ENCODE results near the gene COG7. TPM values are rescaled to one million over a fixed set of nuclear protein-coding genes. Genes with fewer than 3 reads are reported as not detected.
A peak's percentile ranks its signal among the peaks of the same experiment; 100 is the strongest.

Gene COG7
- total and polyA plus RNA-seq, 9 donors, result 13.8 to 21.5 (median 19.0) TPM

GRCh38 chr16:23432176-23433128 is 20.5 kb downstream of the COG7 start:
- Histone ChIP-seq H3K27me3 (no peaks in the 10 kb centered on the region), H3K27ac (no peak overlapping the region), H3K36me3 (no peaks in the 10 kb centered on the region), H3K4me3 (no peak overlapping the region), H3K4me1 (ENCODE audit: insufficient read depth) (no peaks in the 10 kb centered on the region), H3K9me3 (no peaks in the 10 kb centered on the region)
- TF ChIP-seq EP300 (IDR thresholded peaks at IDR 0.05), result no peak
- TF ChIP-seq, protein P1, sequence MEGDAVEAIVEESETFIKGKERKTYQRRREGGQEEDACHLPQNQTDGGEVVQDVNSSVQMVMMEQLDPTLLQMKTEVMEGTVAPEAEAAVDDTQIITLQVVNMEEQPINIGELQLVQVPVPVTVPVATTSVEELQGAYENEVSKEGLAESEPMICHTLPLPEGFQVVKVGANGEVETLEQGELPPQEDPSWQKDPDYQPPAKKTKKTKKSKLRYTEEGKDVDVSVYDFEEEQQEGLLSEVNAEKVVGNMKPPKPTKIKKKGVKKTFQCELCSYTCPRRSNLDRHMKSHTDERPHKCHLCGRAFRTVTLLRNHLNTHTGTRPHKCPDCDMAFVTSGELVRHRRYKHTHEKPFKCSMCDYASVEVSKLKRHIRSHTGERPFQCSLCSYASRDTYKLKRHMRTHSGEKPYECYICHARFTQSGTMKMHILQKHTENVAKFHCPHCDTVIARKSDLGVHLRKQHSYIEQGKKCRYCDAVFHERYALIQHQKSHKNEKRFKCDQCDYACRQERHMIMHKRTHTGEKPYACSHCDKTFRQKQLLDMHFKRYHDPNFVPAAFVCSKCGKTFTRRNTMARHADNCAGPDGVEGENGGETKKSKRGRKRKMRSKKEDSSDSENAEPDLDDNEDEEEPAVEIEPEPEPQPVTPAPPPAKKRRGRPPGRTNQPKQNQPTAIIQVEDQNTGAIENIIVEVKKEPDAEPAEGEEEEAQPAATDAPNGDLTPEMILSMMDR (IDR thresholded peaks at IDR 0.05), result no peak
- TF ChIP-seq POLR2A (IDR thresholded peaks at IDR 0.05), result no peak
- intact Hi-C loops (cut with DNase I), result loop anchor here in 3 of 4 donors (5.0 to 10.0 kb wide), 2 partner anchors 250 to 358 kb away; partner anchors contain the start of gene SCNN1G (in 2 of the 3)
- 88 to 91% (median 88%) methylated on average over 10 of the region's 10 CpGs for WGBS, 3 donors
- no peak for DNase-seq

DNA sequence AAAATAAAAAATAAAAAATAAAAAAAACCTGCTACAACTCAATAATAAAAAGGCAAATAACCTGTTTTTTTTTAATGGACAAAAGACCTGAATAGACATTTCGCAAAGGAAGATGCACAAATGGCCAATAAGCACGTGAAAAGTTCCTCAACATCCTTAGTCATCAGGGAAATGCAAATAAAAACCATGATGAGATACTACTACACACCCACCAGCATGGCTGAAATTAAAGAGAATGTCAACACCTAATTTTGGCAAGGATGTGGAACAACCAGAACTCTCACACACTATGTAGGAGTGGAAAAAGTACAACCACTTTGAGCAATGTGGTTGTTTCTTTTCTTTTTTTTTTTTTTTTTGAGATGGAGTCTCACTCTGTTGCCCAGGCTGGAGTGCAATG is 24.6 kb downstream of the COG7 start:
- 56 to 66% (median 65%) methylated on average over 2 of the region's 2 CpGs for whole genome bisulfite sequencing, 3 donors
- Histone ChIP-seq H3K9me3 (no peaks in the 10 kb centered on the region), H3K27me3 (no peaks in the 10 kb centered on the region), H3K27ac (no peak overlapping the region), H3K36me3 (no peaks in the 10 kb centered on the region), H3K4me1 (ENCODE audit: insufficient read depth) (peaks cover 7% of the 10 kb centered on the region), H3K4me3 (no peak overlapping the region)
- TF ChIP-seq POLR2A (IDR thresholded peaks at IDR 0.05), result no peak
- TF ChIP-seq EP300 (IDR thresholded peaks at IDR 0.05), result no peak
- TF ChIP-seq, protein P1 (IDR thresholded peaks at IDR 0.05), result no peak
- intact Hi-C loops (cut with DNase I), result loop anchor here in 1 of 4 donors (10.0 kb wide), 1 partner anchor 66 kb away; no protein-coding TSS in a partner anchor
- no peak for DNase-seq

DNA sequence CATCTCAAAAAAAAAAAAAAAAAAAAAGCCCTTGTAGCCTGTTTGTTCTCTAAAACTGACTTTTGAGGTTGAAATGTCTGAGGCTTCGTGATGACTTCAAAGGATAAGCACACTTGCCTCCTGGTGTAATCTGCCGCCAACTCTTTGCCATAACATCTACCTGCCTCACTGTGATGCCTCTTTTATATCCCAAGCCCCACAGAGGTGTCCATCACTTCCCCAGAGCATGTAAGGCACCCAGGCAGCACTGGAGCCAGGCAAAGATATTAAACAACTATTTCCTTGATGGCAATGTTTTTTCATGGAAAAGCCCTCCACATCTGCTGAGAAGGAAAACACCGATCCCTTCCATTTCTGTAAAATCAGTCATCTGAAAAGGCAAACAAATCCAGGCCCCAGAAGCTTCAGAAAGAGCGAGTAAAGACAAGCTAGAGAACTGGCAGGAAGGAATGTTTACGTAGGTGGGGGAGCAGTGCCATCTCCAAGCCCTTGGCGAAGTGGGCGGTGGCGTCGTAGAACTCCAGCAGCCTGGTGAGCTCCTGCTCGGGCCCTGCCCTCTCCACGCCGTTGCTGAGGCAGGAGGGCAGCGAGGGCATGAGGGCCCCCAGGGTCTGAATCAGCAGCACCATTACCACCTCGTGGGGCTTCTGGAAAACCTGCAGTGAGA is 28.6 kb downstream of the COG7 start:
- no peak overlapping the region for H3K4me3 ChIP-seq
- intact Hi-C loops (cut with DNase I), result loop anchor here in 1 of 4 donors (10.0 kb wide), 1 partner anchor 70 kb away; no protein-coding TSS in a partner anchor
- no peaks in the 10 kb centered on the region for H3K27me3 ChIP-seq
- WGBS, 3 donors, result 59 to 83% (median 74%) methylated on average over 14 of the region's 14 CpGs
- no peaks in the 10 kb centered on the region for H3K9me3 ChIP-seq
- H3K4me1 ChIP-seq (ENCODE audit: insufficient read depth), result peaks cover 11% of the 10 kb centered on the region
- DNase-seq, result peak in 4 of 5 donors; percentile 18 to 50 (median 38)
- no peak for TF ChIP-seq POLR2A (IDR thresholded peaks at IDR 0.05)
- no peaks in the 10 kb centered on the region for H3K36me3 ChIP-seq
- H3K27ac ChIP-seq, result peak overlapping the region in 1 of 2 donors; percentile 93

- Histone ChIP-seq H3K9me3 (no peaks in the 10 kb centered on the region), H3K36me3 (no peaks in the 10 kb centered on the region), H3K4me3 (no peak overlapping the region), H3K4me1 (ENCODE audit: insufficient read depth) (peaks cover 11% of the 10 kb centered on the region), H3K27ac (peak overlapping the region; percentile 72 to 93), H3K27me3 (no peaks in the 10 kb centered on the region)
- intact Hi-C loops (cut with DNase I), result loop anchor here in 1 of 4 donors (10.0 kb wide), 1 partner anchor 71 kb away; no protein-coding TSS in a partner anchor
- peak; percentile 79 to 92 (median 87) for DNase-seq
- TF ChIP-seq POLR2A (IDR thresholded peaks at IDR 0.05) (no peak), EP300 (IDR thresholded peaks at IDR 0.05) (peak; percentile 10)
- TF ChIP-seq, protein P1 (IDR thresholded peaks at IDR 0.05), result peak in 1 of 3 donors; percentile 11
- WGBS, 3 donors, result 5 to 9% (median 8%) methylated on average over 11 of the region's 11 CpGs
Measured at GRCh38 chr16:23423496-23424049, 29.4 kb downstream of the COG7 start.

Measured in ovary (tissue), 9 donors.